HepG2 (cell line): ENCODE data around the gene SMAP2. TPM values are rescaled to one million over a fixed set of nuclear protein-coding genes. Genes with fewer than 3 reads are reported as not detected.

Experiments used
- AKAP8 ChIP-seq: sonication (generic); formaldehyde crosslinking; IDR thresholded peaks from 2 replicates; pipeline ENCODE4 v1.5.1; 2020; ENCODE audit warnings: mild to moderate bottlenecking, missing genetic modification reagents
- CEBPG ChIP-seq: IDR thresholded peaks from 2 replicates; pipeline ENCODE4 v1.6.1; 2016
- GATA4 ChIP-seq: sonication (generic); IDR thresholded peaks from 2 replicates; pipeline ENCODE4 v1.6.1; 2016; ENCODE audit warnings: antibody characterized with exemption, low read depth, borderline replicate concordance
- JUNB ChIP-seq: sonication (generic); formaldehyde crosslinking; IDR thresholded peaks from 2 replicates; pipeline ENCODE4 v1.8.0; 2022; ENCODE audit warnings: missing genetic modification reagents, mild to moderate bottlenecking, borderline replicate concordance
- MIXL1 ChIP-seq: IDR thresholded peaks from 2 replicates; pipeline ENCODE4 v1.6.1; 2016
- RARG ChIP-seq: sonication (generic); formaldehyde crosslinking; IDR thresholded peaks from 2 replicates; pipeline ENCODE4 v1.4.0; 2020; ENCODE audit warnings: low read depth, mild to moderate bottlenecking, missing genetic modification reagents
- RNF2 ChIP-seq: fragments of 450-650 bp; conservative IDR thresholded peaks from 2 replicates; pipeline ENCODE4 v1.6.1; 2016; ENCODE audit warnings: low read depth
- SNAI1 ChIP-seq: sonication (generic); formaldehyde crosslinking; IDR thresholded peaks from 2 replicates; pipeline ENCODE4 v1.5.0; 2020; ENCODE audit warnings: mild to moderate bottlenecking, missing genetic modification reagents, borderline replicate concordance
- ZHX1 ChIP-seq: sonication (generic); formaldehyde crosslinking; IDR thresholded peaks from 2 replicates; pipeline ENCODE4 v1.8.1; 2022; ENCODE audit warnings: low read depth, mild to moderate bottlenecking, missing genetic modification reagents
- ZNF367 ChIP-seq: sonication (generic); formaldehyde crosslinking; IDR thresholded peaks from 2 replicates; pipeline ENCODE4 v1.4.0; 2020; ENCODE audit warnings: missing genetic modification reagents, borderline replicate concordance
- ZNF790 ChIP-seq: sonication (generic); formaldehyde crosslinking; IDR thresholded peaks from 2 replicates; pipeline ENCODE4 v1.8.0; 2022; ENCODE audit warnings: missing genetic modification reagents, mild to moderate bottlenecking, borderline replicate concordance
- polyA plus RNA-seq, 8 experiments: library from polyadenylated mRNA; depleted of rRNA in 3 of 8; stranded (reverse) in 7 of 8; unstranded in 1 of 8; fragments of >200 nt; fragmentation: Illumina TruSeq in 4 of 8; extraction: Trizol in 4 of 8; gene quantifications; 2 replicates each; pipeline versions ENCODE4 v1.2.1 to v1.2.3, GENCODE V29; 2011 to 2016; ENCODE audit warnings: low read depth in 4 of 8, missing spikeins in 1 of 8, mixed read lengths in 1 of 8; ENCODE audit not compliant: insufficient read depth in 1 of 8
- total RNA-seq, 5 experiments: library from RNA; depleted of rRNA; stranded (reverse); fragments of >200 nt; fragmentation: Illumina TruSeq; extraction: Trizol; gene quantifications; 2 replicates each; pipeline ENCODE4 v1.2.3, GENCODE V29; 2016; ENCODE audit warnings: low read depth in 1 of 5
- TF ChIP-seq, protein P1 (sequence below): sonication (generic); formaldehyde crosslinking; conservative IDR thresholded peaks from 2 replicates; pipeline ENCODE4 v1.5.0; 2020; ENCODE audit warnings: missing genetic modification reagents
- TF ChIP-seq, protein P2 (sequence below): sonication (generic); formaldehyde crosslinking; IDR thresholded peaks from 2 replicates; pipeline ENCODE4 v1.5.1; 2020; ENCODE audit warnings: missing genetic modification reagents, mild to moderate bottlenecking, borderline replicate concordance
- TF ChIP-seq, protein P3 (sequence below): sonication (generic); formaldehyde crosslinking; conservative IDR thresholded peaks from 2 replicates; pipeline ENCODE4 v1.4.0; 2020; ENCODE audit warnings: missing genetic modification reagents
- TF ChIP-seq, protein P4 (sequence below), 2 experiments: sonication (generic) in 1 of 2; formaldehyde crosslinking in 1 of 2; IDR thresholded peaks; 2 replicates each; pipeline versions ENCODE4 v1.4.0 to v1.6.1; 2016 to 2020; ENCODE audit warnings: borderline replicate concordance in 1 of 2, low read depth in 1 of 2, mild to moderate bottlenecking in 1 of 2, missing genetic modification reagents in 1 of 2

Gene SMAP2
- total and polyA plus RNA-seq, 2 of the 13 experiments (the other 11 are each of a cell fraction or from before 2014, with no cell fraction given) = 19.0 to 22.3 TPM

- TF ChIP-seq ZHX1 = peak; percentile 46; the same call in 1 of the 2 replicates
- TF ChIP-seq, protein P1, sequence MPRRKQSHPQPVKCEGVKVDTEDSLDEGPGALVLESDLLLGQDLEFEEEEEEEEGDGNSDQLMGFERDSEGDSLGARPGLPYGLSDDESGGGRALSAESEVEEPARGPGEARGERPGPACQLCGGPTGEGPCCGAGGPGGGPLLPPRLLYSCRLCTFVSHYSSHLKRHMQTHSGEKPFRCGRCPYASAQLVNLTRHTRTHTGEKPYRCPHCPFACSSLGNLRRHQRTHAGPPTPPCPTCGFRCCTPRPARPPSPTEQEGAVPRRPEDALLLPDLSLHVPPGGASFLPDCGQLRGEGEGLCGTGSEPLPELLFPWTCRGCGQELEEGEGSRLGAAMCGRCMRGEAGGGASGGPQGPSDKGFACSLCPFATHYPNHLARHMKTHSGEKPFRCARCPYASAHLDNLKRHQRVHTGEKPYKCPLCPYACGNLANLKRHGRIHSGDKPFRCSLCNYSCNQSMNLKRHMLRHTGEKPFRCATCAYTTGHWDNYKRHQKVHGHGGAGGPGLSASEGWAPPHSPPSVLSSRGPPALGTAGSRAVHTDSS (CRISPR knock-in tag) = no peak
- TF ChIP-seq SNAI1 (CRISPR knock-in tag) = no peak
- no peak for TF ChIP-seq AKAP8 (CRISPR knock-in tag)
- 0 out of 2 replicates have a peak, but pooled peaks have one; percentile 30 for TF ChIP-seq CEBPG (CRISPR knock-in tag)
- TF ChIP-seq, protein P2, sequence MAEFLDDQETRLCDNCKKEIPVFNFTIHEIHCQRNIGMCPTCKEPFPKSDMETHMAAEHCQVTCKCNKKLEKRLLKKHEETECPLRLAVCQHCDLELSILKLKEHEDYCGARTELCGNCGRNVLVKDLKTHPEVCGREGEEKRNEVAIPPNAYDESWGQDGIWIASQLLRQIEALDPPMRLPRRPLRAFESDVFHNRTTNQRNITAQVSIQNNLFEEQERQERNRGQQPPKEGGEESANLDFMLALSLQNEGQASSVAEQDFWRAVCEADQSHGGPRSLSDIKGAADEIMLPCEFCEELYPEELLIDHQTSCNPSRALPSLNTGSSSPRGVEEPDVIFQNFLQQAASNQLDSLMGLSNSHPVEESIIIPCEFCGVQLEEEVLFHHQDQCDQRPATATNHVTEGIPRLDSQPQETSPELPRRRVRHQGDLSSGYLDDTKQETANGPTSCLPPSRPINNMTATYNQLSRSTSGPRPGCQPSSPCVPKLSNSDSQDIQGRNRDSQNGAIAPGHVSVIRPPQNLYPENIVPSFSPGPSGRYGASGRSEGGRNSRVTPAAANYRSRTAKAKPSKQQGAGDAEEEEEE = no peak
- TF ChIP-seq RNF2 = no peak
- TF ChIP-seq MIXL1 (CRISPR knock-in tag) = peak; percentile 43; the same call in 1 of the 2 replicates
- TF ChIP-seq ZNF367 (CRISPR knock-in tag) = no peak
- TF ChIP-seq RARG (CRISPR knock-in tag) = no peak
- TF ChIP-seq, protein P3, sequence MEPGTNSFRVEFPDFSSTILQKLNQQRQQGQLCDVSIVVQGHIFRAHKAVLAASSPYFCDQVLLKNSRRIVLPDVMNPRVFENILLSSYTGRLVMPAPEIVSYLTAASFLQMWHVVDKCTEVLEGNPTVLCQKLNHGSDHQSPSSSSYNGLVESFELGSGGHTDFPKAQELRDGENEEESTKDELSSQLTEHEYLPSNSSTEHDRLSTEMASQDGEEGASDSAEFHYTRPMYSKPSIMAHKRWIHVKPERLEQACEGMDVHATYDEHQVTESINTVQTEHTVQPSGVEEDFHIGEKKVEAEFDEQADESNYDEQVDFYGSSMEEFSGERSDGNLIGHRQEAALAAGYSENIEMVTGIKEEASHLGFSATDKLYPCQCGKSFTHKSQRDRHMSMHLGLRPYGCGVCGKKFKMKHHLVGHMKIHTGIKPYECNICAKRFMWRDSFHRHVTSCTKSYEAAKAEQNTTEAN (CRISPR knock-in tag) = peak; percentile 93
- peak; percentile 82; the same call in 1 of the 2 replicates for TF ChIP-seq GATA4
- no peak for TF ChIP-seq ZNF790 (CRISPR knock-in tag)
- TF ChIP-seq, protein P4, sequence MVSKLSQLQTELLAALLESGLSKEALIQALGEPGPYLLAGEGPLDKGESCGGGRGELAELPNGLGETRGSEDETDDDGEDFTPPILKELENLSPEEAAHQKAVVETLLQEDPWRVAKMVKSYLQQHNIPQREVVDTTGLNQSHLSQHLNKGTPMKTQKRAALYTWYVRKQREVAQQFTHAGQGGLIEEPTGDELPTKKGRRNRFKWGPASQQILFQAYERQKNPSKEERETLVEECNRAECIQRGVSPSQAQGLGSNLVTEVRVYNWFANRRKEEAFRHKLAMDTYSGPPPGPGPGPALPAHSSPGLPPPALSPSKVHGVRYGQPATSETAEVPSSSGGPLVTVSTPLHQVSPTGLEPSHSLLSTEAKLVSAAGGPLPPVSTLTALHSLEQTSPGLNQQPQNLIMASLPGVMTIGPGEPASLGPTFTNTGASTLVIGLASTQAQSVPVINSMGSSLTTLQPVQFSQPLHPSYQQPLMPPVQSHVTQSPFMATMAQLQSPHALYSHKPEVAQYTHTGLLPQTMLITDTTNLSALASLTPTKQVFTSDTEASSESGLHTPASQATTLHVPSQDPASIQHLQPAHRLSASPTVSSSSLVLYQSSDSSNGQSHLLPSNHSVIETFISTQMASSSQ (IDR thresholded peaks at IDR 0.05; ENCODE audit: low read depth) = peak; percentile 64; the same call in 1 of the 2 replicates
- TF ChIP-seq, protein P4 (CRISPR knock-in tag; IDR thresholded peaks at IDR 0.05; ENCODE audit: borderline replicate concordance) = no peak; the same call in 1 of the 2 replicates
- TF ChIP-seq JUNB (CRISPR knock-in tag) = no peak
Measured at GRCh38 chr1:40383488-40384412, 10.2 kb downstream of the SMAP2 start (continued).
